22Rv1 (cell line): Measurements from ENCODE around the gene CD99L2.

Experiments
- H3K27ac ChIP-seq: fragments of 450-650 bp; 2 replicates; pipeline ENCODE4 v1.5.1; 2017
- ZFX ChIP-seq: fragments of 450-650 bp; IDR thresholded peaks from 2 replicates; pipeline ENCODE4 v1.6.1; 2017; ENCODE audit warnings: antibody characterized with exemption, borderline replicate concordance
- TF ChIP-seq, protein P1 (sequence below): fragments of 450-650 bp; IDR thresholded peaks from 2 replicates; pipeline ENCODE4 v1.5.1; 2017; ENCODE audit warnings: mild to moderate bottlenecking

CD99L2 gene

DNA sequence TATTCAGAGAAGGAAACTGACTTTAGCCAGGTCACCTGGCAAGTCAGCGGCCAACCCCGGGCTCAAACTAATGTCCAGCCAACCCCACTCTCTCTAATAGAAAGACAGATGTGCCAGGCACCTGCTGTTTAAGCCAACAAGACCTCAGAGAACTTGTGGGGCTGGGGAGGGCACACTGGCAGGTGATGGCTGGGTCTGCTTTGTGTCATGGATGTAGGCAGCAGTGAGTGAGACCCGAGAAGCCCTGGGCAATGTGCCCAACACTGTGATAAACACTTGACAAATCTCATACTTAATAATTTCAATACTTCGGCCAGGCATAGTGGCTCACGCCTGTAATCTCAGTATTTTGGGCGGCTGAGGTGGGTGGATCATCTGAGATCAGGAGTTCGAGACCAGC is 9.0 kb upstream of the CD99L2 start:
- H3K27ac ChIP-seq, result no peak overlapping the region

DNA sequence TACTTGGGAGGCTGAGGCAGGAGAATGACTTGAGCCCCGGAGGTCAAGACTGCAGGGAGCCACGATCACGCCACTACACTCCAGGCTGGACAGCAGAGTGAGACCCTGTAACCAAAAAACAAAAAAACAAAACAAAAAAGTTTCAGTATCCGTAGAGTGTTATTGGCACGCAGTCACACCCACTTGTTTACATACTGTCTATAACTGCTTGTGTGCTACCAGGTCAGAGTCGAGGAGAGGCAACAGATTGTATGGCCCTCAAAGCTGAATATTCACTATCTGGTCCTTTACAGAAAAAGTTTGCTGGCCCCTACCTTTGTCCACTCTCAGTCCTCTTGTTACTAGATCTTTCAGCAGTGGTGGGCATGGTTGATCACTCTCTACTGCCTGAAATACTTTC is 8.2 kb upstream of the CD99L2 start:
- H3K27ac ChIP-seq, result no peak overlapping the region
- no peak for TF ChIP-seq ZFX
- TF ChIP-seq, protein P1, sequence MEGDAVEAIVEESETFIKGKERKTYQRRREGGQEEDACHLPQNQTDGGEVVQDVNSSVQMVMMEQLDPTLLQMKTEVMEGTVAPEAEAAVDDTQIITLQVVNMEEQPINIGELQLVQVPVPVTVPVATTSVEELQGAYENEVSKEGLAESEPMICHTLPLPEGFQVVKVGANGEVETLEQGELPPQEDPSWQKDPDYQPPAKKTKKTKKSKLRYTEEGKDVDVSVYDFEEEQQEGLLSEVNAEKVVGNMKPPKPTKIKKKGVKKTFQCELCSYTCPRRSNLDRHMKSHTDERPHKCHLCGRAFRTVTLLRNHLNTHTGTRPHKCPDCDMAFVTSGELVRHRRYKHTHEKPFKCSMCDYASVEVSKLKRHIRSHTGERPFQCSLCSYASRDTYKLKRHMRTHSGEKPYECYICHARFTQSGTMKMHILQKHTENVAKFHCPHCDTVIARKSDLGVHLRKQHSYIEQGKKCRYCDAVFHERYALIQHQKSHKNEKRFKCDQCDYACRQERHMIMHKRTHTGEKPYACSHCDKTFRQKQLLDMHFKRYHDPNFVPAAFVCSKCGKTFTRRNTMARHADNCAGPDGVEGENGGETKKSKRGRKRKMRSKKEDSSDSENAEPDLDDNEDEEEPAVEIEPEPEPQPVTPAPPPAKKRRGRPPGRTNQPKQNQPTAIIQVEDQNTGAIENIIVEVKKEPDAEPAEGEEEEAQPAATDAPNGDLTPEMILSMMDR, result no peak

More for the DNA sequence above, 9.0 kb upstream of the CD99L2 start:
- TF ChIP-seq, protein P1, result no peak
- no peak for TF ChIP-seq ZFX

DNA sequence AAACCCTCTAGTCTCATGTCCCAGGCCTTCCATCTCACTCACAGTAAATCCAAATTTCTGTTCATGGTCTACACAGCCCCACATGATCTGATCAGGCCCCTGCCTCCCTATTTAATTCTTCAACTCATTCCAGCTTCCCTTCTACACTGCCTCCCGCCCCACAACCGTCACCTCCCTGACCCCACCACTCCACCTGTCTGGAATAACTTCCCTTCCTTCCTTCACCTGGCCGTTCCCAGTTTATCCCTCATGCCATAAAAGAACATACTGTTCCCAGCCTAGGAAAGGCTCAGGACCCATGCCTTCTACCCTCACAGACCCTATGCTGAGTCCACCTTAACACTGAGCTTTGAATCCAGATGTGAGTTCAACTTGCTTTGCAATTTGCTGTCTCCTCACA is 6.8 kb upstream of the CD99L2 start:
- TF ChIP-seq, protein P1, result no peak
- no peak for TF ChIP-seq ZFX
- no peak overlapping the region for H3K27ac ChIP-seq

DNA sequence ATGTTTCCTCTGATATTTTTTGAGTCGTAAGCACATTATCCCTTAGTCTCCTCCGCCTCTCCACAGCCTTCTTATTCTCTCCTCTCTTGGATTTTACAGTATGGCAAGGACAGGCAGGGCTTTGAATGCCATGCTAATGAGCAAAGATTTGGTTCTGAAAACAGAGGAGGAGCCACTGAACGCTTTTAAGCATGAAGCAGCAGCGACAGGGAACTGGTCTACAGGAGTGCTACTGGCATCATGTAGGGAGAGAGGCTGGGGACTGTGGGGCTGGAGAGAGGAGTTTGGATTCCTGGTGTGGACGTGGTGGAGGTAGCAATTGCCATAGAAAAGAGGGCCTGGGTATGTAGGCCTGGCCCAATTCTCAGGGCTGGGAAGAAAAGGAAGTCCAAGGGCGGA is 4.6 kb upstream of the CD99L2 start:
- H3K27ac ChIP-seq, result no peak overlapping the region
- no peak for TF ChIP-seq ZFX
- TF ChIP-seq, protein P1, result no peak

DNA sequence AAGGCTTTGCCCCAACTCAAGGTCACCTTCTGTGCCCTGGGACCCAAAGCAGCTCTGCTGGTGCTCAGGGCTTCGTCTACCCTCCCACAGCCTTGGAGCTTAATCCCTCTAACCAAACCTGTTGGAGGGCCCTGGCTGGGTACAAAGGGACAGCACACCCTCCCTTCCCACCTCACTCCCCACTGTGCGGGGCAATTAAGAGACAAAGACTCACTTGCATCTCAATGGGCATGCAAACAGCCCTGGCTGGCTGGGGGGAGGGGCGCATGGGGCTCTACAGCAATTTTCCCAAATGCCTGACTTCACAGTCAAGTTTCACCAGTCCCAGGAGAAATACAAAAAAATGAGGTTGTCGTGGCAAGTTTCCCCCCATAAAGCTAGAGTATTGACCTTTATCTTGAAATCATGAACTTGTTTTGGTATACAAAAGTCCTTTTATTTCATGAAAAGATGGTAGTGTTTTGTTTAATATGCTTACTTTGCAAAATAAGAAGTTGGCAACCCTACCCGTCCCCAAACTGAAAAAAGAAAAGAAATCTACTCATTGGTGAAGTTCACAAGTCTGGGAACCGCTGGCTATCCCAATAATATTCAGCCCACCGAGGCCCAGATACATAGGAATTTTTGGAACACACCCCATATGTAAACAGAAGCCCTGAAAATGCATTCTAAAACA is 4.1 kb upstream of the CD99L2 start:
- no peak overlapping the region for H3K27ac ChIP-seq

DNA sequence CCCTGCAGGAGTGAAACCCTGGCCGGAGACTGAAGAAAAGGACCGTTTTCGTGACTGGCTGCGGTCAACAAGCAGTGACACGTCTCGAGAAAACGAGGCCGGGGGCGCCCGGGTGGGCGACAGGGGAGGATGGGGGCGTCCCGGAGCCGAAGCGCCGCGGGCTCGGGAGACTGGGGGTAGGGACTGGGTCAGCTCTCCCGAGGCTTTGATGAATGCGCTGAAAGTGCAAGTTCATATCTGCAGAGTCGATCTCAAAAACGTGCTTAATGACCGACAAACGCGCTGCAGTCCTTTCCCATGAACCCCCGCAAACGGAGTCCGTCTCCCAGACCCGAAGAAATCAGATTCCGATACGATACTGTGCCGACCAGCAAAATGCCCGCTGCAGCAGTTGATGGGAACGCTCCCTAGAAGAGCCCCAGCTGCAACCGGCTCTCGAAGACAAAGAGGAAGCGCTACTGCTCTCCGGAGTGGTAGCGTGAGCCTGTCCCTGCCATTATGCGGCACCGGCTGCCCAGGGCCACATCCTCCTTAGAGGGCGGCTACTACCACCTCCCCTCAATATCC is 806 bp upstream of the CD99L2 start:
- H3K27ac ChIP-seq, result 0 out of 2 replicates have a peak overlapping the region, but pooled peaks have one; percentile 27
- TF ChIP-seq, protein P1, result no peak
- no peak for TF ChIP-seq ZFX

More for the DNA sequence above, 4.1 kb upstream of the CD99L2 start:
- no peak for TF ChIP-seq ZFX
- TF ChIP-seq, protein P1, result no peak

DNA sequence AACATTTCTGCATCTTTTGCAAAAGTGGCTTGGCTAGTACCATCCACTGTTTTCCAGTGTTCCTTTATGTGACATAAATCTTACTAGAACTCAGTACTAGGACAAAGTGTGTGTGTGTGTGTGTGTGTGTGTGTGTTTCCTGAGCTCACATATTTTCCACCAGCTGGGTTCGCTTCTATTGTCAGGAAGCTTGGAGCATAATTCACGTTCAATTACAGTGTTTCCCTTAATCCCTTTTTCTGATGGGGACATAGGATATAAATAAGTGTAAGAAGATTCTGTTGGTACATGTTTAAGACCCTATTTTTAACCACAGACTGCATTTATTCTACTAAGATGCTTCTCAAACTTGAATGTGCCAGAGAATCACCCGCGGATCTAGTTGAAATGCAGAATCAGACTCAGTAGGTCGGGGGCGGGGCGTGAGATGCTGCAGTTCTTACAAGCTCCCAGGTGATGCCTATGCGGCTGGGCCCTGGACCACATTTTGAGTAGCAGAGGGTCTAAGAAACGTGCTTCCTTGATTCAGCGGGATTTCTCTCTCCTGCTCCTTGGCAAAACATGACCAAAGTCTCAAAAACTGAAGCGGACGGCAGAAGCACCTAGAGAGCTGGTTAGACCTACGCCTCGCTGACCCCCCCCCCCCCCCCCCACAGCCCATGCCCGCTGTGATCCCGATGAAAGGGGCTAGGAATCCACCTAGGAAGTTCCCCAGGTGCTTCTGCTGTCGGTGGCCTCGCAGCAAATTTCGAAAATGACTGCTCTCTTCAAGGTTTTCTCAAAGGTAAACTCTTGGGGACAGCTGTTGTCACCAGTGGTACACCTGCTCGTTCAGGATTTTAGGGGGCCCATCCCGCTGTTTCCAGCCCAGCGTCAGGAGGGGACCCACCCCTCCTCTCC is 797 bp downstream of the CD99L2 start:
- H3K27ac ChIP-seq, result peak overlapping the region; percentile 52; the same call in 1 of the 2 replicates
- TF ChIP-seq, protein P1, result no peak
- no peak for TF ChIP-seq ZFX
